ENCODE data around the gene SLC7A10. TPM values are rescaled to one million over a fixed set of nuclear protein-coding genes. Genes with fewer than 3 reads are reported as not detected.

SLC7A10 gene
- total and polyA plus RNA-seq, 2 donors from 2014 or later, result 0.41 TPM; not detected in 1

- TF ChIP-seq CTCF (IDR thresholded peaks at IDR 0.05; ENCODE audit: borderline replicate concordance, extremely low read depth, insufficient read depth), result no peak
- Histone ChIP-seq H3K36me3 (ENCODE audit: control insufficient read depth in 2 of 3, insufficient read depth in 3 of 3, low read length in 3 of 3) (no peaks in the 10 kb centered on the region), H3K4me1 (ENCODE audit: control insufficient read depth in 2 of 3, insufficient read depth in 2 of 3, low read depth in 1 of 3, low read length in 3 of 3) (no peaks in the 10 kb centered on the region), H3K9ac (ENCODE audit: low read length in 3 of 3) (no peak overlapping the region), H3K9me3 (ENCODE audit: control insufficient read depth in 2 of 3, insufficient read depth in 1 of 3, low read length in 3 of 3) (no peaks in the 10 kb centered on the region), H3K27ac (ENCODE audit: low read depth in 2 of 2, low read length in 2 of 2) (no peak overlapping the region), H3K4me3 (ENCODE audit: low read length in 3 of 3) (no peak overlapping the region), H3K27me3 (ENCODE audit: control insufficient read depth, insufficient read depth, low read length) (no peaks in the 10 kb centered on the region)
- intact Hi-C loops (cut with DNase I), result no loop called here
- peak in 1 of 5 donors; percentile 64 for DNase-seq
- FAIRE-seq, result no peak
These were observed 14.6 kb upstream of the SLC7A10 start for GRCh38 chr19:33240181-33240771.

DNA sequence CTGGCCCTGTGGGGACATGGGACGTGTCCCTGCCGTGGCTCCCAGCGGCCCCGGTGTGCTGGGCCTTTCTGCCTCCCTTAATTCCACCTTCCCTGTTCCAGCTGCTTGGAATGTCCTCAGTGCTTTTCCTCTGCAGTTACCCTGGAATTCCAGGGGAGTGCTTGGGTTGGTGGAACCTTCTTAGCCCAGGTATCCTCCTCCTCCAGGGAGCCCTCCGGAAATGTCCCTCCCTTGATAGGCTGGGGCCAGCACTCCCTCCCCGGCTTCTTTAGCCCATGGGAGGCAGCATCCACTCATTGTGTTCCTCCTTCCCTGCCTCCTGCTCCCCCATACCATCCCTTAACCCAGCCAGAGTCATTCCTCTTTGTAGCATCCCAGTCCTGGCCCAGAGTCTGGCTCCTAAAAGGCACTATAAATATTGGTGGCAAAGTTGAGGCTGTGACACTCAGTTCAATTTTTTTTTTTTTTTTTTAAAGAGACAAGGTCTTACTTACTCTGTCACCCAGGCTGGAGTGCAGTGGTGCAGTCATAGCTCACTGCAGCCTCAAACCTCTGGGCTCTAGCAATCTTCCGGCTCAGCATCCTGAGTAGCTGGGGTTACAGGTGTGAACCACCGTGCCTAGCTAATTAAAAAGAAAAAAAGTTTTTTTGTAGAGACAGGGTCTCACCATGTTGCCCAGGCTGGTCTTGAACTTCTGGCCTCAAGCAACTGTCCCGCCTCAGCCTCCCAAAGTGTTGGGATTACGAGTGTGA, 13.7 kb upstream of the SLC7A10 start:
- H3K27me3 ChIP-seq (ENCODE audit: control insufficient read depth, insufficient read depth, low read length), result no peaks in the 10 kb centered on the region
- H3K36me3 ChIP-seq (ENCODE audit: control insufficient read depth in 2 of 3, insufficient read depth in 3 of 3, low read length in 3 of 3), result no peaks in the 10 kb centered on the region
- TF ChIP-seq CTCF (IDR thresholded peaks at IDR 0.05; ENCODE audit: borderline replicate concordance, extremely low read depth, insufficient read depth), result no peak
- no peak overlapping the region for H3K4me3 ChIP-seq (ENCODE audit: low read length in 3 of 3)
- intact Hi-C loops (cut with DNase I), result loop anchor here (5.0 kb wide), 1 partner anchor 168 kb away; no protein-coding TSS in a partner anchor
- H3K9ac ChIP-seq (ENCODE audit: low read length in 3 of 3), result no peak overlapping the region
- FAIRE-seq (no peak), DNase-seq (peak in 1 of 5 donors; percentile 33)
- no peaks in the 10 kb centered on the region for H3K9me3 ChIP-seq (ENCODE audit: control insufficient read depth in 2 of 3, insufficient read depth in 1 of 3, low read length in 3 of 3)
- H3K27ac ChIP-seq (ENCODE audit: low read depth in 2 of 2, low read length in 2 of 2), result no peak overlapping the region
- H3K4me1 ChIP-seq (ENCODE audit: control insufficient read depth in 2 of 3, insufficient read depth in 2 of 3, low read depth in 1 of 3, low read length in 3 of 3), result no peaks in the 10 kb centered on the region

GRCh38 chr19:33238481-33239149, 13.0 kb upstream of the SLC7A10 start:
- Histone ChIP-seq H3K27me3 (ENCODE audit: control insufficient read depth, insufficient read depth, low read length) (no peaks in the 10 kb centered on the region), H3K4me3 (ENCODE audit: low read length in 3 of 3) (no peak overlapping the region), H3K36me3 (ENCODE audit: control insufficient read depth in 2 of 3, insufficient read depth in 3 of 3, low read length in 3 of 3) (no peaks in the 10 kb centered on the region), H3K27ac (ENCODE audit: low read depth in 2 of 2, low read length in 2 of 2) (no peak overlapping the region), H3K9ac (ENCODE audit: low read length in 3 of 3) (no peak overlapping the region), H3K4me1 (ENCODE audit: control insufficient read depth in 2 of 3, insufficient read depth in 2 of 3, low read depth in 1 of 3, low read length in 3 of 3) (no peaks in the 10 kb centered on the region), H3K9me3 (ENCODE audit: control insufficient read depth in 2 of 3, insufficient read depth in 1 of 3, low read length in 3 of 3) (no peaks in the 10 kb centered on the region)
- no peak for TF ChIP-seq CTCF (IDR thresholded peaks at IDR 0.05; ENCODE audit: borderline replicate concordance, extremely low read depth, insufficient read depth)
- intact Hi-C loops (cut with DNase I), result loop anchor here (5.0 kb wide), 1 partner anchor 169 kb away; no protein-coding TSS in a partner anchor
- FAIRE-seq (no peak), DNase-seq (peak in 1 of 5 donors; percentile 18)
